SH-SY5Y (cell line): ENCODE data around the gene OR6P1.

Experiments used
- GATA2 ChIP-seq: IDR thresholded peaks from 2 replicates; pipeline ENCODE4 v1.6.1; 2011; ENCODE audit warnings: mild to moderate bottlenecking, low read depth, low read length
- GATA3 ChIP-seq: IDR thresholded peaks from 2 replicates; pipeline ENCODE4 v1.6.1; 2011; ENCODE audit warnings: low read depth, mild to moderate bottlenecking, low read length, moderate library complexity

- TF ChIP-seq GATA2 (no peak), GATA3 (no peak)
Measured at GRCh38 chr1:158604968-158605367, 34.6 kb upstream of the OR6P1 start, which contains the start of gene OR10Z1.
